Karpas-422 (cell line): Measurements from ENCODE around the gene TEX2. TPM values are rescaled to one million over a fixed set of nuclear protein-coding genes. Genes with fewer than 3 reads are reported as not detected.

Experiments
- DNase-seq: peaks from one replicate; pipeline ENCODE4 v3.0.0-alpha.2; 2015
- H2AFZ ChIP-seq: fragments of 200-600 bp; sonication (generic); 2 replicates; pipeline ENCODE4 v1.6.1; 2014; ENCODE audit warnings: antibody characterized with exemption, low read length, mixed read lengths
- H3K27ac ChIP-seq: fragments of 200-600 bp; sonication (generic); 2 replicates; pipeline ENCODE4 v1.5.1; 2014; ENCODE audit warnings: mild to moderate bottlenecking, low read length, moderate library complexity
- H3K27me3 ChIP-seq: fragments of 200-600 bp; sonication (generic); 2 replicates; pipeline ENCODE4 v1.6.1; 2014; ENCODE audit warnings: low read length, mixed read lengths
- H3K36me3 ChIP-seq: fragments of 200-600 bp; sonication (generic); 2 replicates; pipeline ENCODE4 v1.6.1; 2014; ENCODE audit warnings: low read length, mixed read lengths; ENCODE audit not compliant: insufficient read depth
- H3K4me1 ChIP-seq: fragments of 200-600 bp; sonication (generic); 2 replicates; pipeline ENCODE4 v1.6.1; 2014; ENCODE audit warnings: mild to moderate bottlenecking, low read length, mixed read lengths
- H3K4me2 ChIP-seq: fragments of 200-600 bp; sonication (generic); 2 replicates; pipeline ENCODE4 v1.6.1; 2014; ENCODE audit warnings: low read length, low read depth, mild to moderate bottlenecking; ENCODE audit not compliant: poor library complexity, severe bottlenecking
- H3K4me3 ChIP-seq: fragments of 200-600 bp; sonication (generic); 2 replicates; pipeline ENCODE4 v1.5.1; 2014; ENCODE audit warnings: mild to moderate bottlenecking, antibody characterized with exemption, low read length, mixed read lengths
- H3K79me2 ChIP-seq: fragments of 200-600 bp; sonication (generic); 2 replicates; pipeline ENCODE4 v1.6.1; 2014; ENCODE audit warnings: mild to moderate bottlenecking, low read length, mixed read lengths
- H3K9ac ChIP-seq: fragments of 200-600 bp; sonication (generic); 2 replicates; pipeline ENCODE4 v1.6.0; 2014; ENCODE audit warnings: low read length
- H3K9me2 ChIP-seq: fragments of 200-600 bp; sonication (generic), shearing (Covaris generic); replicated peaks from 2 replicates; pipeline ENCODE4 v1.6.0; 2014; ENCODE audit warnings: mild to moderate bottlenecking, low read length, moderate library complexity; ENCODE audit not compliant: insufficient read depth
- H3K9me3 ChIP-seq: fragments of 300-700, 200-600 bp; sonication (generic); 2 replicates; pipeline ENCODE4 v1.6.1; 2014; ENCODE audit warnings: low read length, mixed read lengths
- H4K20me1 ChIP-seq: fragments of 200-600 bp; sonication (generic); 2 replicates; pipeline ENCODE4 v1.6.1; 2014; ENCODE audit warnings: mild to moderate bottlenecking, antibody characterized with exemption, low read length, low read depth; ENCODE audit not compliant: insufficient read depth
- total RNA-seq: library from RNA; depleted of rRNA; stranded (reverse); fragments of >200 nt; shearing (Covaris generic); gene quantifications from 2 replicates; pipeline ENCODE4 v1.2.3, GENCODE V29; 2014; ENCODE audit warnings: low replicate concordance

The TEX2 gene
- total RNA-seq, 1 experiment from 2014 or later = 5.5 TPM

DNA sequence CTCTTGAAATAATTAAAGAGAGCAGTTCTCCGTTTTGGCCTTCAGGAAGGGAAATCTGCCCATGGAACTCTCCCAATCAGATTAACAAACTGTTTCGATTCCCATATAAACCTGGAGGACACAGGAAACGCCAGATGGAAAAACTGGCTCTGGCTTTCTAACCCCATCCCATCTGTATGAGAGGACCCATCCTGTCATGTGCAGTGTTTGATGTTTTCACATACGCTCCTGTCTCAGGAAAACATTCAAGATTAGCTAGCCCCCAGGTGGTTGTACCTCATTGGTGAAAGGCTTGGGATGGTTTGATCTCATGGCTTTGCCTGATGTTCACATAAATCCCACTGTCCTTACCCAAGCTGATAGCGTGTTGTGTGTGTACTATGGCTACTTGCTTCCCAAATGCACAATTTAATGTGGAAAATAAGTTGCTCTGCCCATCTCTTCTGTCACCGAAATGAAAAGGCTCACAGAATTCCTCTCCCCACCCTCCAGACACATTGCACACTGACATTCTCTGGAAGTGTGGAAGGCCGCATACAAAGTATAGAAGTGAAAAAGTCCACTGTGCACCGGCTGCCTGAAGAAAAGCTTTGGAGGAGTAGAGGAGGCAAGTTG is 114.9 kb downstream of the TEX2 start:
- no peak overlapping the region for H3K9ac ChIP-seq
- peak; percentile 53 for DNase-seq
- H3K79me2 ChIP-seq = peaks cover 3% of the 10 kb centered on the region; the same call in 1 of the 2 replicates
- no peaks in the 10 kb centered on the region for H3K9me3 ChIP-seq
- H3K36me3 ChIP-seq = peaks cover 10% of the 10 kb centered on the region
- no peak overlapping the region for H3K4me2 ChIP-seq
- H2AFZ ChIP-seq = no peak overlapping the region
- H3K27ac ChIP-seq = no peak overlapping the region
- H3K9me2 ChIP-seq = no peaks in the 10 kb centered on the region
- no peaks in the 10 kb centered on the region for H3K27me3 ChIP-seq
- peaks cover 9% of the 10 kb centered on the region; the same call in 1 of the 2 replicates for H4K20me1 ChIP-seq
- H3K4me1 ChIP-seq = peaks cover 16% of the 10 kb centered on the region
- H3K4me3 ChIP-seq = no peak overlapping the region

DNA sequence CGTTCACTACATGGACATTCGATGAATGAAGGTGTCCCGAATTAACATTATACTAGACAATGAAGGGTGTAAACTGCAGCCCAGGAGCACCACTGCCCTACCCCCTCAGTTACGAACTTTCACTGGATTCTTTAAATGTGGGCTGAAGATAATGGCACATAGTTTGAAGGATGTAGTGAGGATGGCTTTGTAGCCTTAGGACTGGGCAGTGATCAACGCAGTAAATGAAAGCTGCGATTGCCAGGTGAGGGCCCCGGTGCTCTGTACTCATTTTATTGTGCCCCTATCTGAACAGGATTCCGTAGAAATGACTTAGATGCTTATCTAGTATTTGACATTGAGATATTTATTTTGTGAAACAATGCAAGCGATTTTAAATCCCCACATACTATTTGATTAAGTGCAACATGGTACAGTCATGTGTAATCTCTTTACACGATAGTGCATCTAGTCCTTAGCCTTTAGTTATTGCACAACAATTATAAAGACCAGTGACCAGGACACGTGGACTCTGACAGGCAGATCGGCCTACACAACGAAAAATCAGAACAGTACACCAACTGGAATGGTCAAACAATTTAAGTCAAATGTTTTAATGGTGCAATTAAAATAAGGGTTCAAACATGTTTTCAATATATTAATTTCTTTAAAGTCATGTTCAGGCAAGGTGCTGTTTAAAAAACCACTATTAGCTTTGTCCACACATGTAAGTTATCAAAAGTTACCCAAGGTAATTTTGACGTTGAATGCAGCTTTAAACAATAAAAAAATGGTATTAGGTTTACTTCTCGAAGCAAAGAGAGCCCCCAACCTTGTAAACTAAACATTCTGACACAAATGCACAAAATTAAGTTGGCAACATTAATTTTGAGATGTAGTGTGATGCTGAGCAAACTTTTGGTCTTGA is 115.7 kb downstream of the TEX2 start:
- Histone ChIP-seq H4K20me1 (peaks cover 9% of the 10 kb centered on the region; the same call in 1 of the 2 replicates), H3K9ac (peak overlapping the region; percentile 97), H3K9me3 (no peaks in the 10 kb centered on the region), H3K79me2 (peaks cover 3% of the 10 kb centered on the region; the same call in 1 of the 2 replicates), H2AFZ (no peak overlapping the region), H3K27me3 (no peaks in the 10 kb centered on the region), H3K4me2 (peak overlapping the region; percentile 96), H3K4me3 (peak overlapping the region; percentile 99), H3K9me2 (no peaks in the 10 kb centered on the region), H3K36me3 (peaks cover 10% of the 10 kb centered on the region), H3K4me1 (peaks cover 16% of the 10 kb centered on the region), H3K27ac (peak overlapping the region; percentile 80)
- peak; percentile 70 for DNase-seq

DNA sequence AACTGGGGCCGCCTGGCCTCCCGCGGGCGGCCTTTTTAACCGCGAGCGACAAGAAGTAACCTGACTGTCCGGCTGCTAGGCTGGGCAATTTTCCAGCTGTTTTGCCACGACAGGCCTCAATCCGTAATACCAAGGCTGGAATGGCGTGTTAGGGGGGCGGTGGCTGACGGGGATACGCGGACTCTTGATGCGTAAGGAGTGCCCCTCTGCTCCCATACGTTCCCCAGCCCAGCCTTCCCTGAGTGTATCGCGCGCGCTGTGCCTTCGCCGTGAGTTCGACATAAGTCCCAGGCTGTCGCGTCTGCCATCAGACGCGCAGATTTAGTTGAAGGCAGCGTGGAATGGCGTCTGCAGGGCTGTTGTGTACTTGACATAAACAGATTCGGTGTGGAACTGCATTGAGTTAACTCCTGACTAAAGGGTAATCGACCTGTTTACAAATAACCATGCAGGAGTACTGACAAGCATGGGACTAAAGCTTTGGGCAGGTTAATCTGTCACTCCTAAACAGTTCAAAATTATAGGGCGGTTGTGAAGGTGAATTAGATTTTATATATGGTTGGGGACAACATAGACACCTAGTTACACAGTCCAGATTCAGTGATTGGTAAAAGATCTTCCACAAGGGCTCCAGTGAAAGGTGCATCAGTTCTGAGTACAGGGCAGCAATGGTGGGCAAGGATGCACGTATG is 116.5 kb downstream of the TEX2 start:
- peak overlapping the region; percentile 99 for H3K4me3 ChIP-seq

DNA sequence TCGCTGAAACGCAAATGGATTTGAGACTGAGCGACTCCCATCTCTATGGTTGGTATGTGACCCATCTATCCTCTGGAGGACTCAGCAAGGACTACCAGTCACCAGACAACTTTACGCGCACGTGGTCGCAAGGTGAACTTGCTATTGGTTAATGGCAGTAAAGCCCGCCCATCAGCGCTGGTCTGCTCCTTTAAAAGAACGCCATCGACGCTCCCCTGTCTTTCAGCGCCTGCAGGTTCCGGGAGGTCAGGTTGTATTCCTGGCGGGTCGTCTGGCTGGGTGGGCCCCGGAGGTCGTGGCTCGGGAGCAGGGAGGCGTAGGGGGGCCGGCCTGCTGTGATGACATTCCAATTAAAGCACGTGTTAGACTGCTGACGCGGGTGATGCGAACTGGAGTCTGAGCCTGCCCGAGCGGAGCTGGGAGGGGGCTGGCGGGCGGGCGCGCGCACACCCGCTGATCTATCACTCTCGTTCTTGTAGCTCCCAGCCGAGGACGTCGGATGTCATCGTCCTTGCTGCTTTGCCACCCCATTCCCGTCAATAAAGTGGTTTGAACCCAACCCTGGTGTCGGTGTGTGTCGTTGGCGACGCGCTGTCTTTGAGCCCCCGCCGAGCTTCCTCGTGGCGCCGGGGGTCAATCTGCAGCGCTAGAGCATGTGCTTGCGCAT is 117.2 kb downstream of the TEX2 start:
- Histone ChIP-seq H3K4me1 (peaks cover 16% of the 10 kb centered on the region), H3K4me3 (peak overlapping the region; percentile 99), H3K27me3 (no peaks in the 10 kb centered on the region), H4K20me1 (peaks cover 9% of the 10 kb centered on the region; the same call in 1 of the 2 replicates), H3K36me3 (peaks cover 10% of the 10 kb centered on the region), H3K4me2 (peak overlapping the region; percentile 96), H3K9ac (peak overlapping the region; percentile 97), H2AFZ (peak overlapping the region; percentile 90; the same call in 1 of the 2 replicates), H3K9me2 (no peaks in the 10 kb centered on the region), H3K27ac (peak overlapping the region; percentile 80), H3K9me3 (no peaks in the 10 kb centered on the region), H3K79me2 (peaks cover 3% of the 10 kb centered on the region; the same call in 1 of the 2 replicates)
- DNase-seq = peak; percentile 98

More for the DNA sequence above, 116.5 kb downstream of the TEX2 start:
- no peaks in the 10 kb centered on the region for H3K9me3 ChIP-seq
- peak overlapping the region; percentile 80 for H3K27ac ChIP-seq
- DNase-seq = peak; percentile 69
- peaks cover 3% of the 10 kb centered on the region; the same call in 1 of the 2 replicates for H3K79me2 ChIP-seq
- H3K27me3 ChIP-seq = no peaks in the 10 kb centered on the region
- peaks cover 16% of the 10 kb centered on the region for H3K4me1 ChIP-seq
- peaks cover 9% of the 10 kb centered on the region; the same call in 1 of the 2 replicates for H4K20me1 ChIP-seq
- peak overlapping the region; percentile 97 for H3K9ac ChIP-seq
- H2AFZ ChIP-seq = no peak overlapping the region
- H3K36me3 ChIP-seq = peaks cover 10% of the 10 kb centered on the region
- H3K4me2 ChIP-seq = peak overlapping the region; percentile 96
- H3K9me2 ChIP-seq = no peaks in the 10 kb centered on the region

DNA sequence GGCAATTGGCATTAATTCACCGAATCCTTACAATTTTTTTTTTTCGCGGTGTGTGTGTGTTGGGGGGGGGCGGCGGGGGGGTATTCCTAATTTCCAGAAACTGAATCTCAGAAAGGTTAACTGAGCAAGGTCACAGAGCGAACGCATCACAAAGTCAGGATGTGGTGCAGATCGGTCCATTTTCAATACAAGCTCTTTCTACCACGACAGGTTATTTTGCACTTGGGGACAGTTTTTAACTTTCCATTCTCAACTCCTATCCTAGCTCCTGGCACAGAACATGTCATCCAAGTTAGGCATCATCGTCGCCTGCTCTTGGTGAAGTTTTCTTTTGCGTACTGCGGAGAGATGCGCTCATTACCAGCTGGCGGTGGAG is 117.7 kb downstream of the TEX2 start:
- peak overlapping the region; percentile 90; the same call in 1 of the 2 replicates for H2AFZ ChIP-seq
- H4K20me1 ChIP-seq = peaks cover 9% of the 10 kb centered on the region; the same call in 1 of the 2 replicates
- H3K9ac ChIP-seq = peak overlapping the region; percentile 73
- no peaks in the 10 kb centered on the region for H3K27me3 ChIP-seq
- peaks cover 10% of the 10 kb centered on the region for H3K36me3 ChIP-seq
- no peaks in the 10 kb centered on the region for H3K9me2 ChIP-seq
- H3K27ac ChIP-seq = no peak overlapping the region
- H3K4me3 ChIP-seq = peak overlapping the region; percentile 99
- H3K4me2 ChIP-seq = peak overlapping the region; percentile 96
- H3K4me1 ChIP-seq = peaks cover 16% of the 10 kb centered on the region
- no peaks in the 10 kb centered on the region for H3K9me3 ChIP-seq
- no peak for DNase-seq
- peaks cover 3% of the 10 kb centered on the region; the same call in 1 of the 2 replicates for H3K79me2 ChIP-seq

DNA sequence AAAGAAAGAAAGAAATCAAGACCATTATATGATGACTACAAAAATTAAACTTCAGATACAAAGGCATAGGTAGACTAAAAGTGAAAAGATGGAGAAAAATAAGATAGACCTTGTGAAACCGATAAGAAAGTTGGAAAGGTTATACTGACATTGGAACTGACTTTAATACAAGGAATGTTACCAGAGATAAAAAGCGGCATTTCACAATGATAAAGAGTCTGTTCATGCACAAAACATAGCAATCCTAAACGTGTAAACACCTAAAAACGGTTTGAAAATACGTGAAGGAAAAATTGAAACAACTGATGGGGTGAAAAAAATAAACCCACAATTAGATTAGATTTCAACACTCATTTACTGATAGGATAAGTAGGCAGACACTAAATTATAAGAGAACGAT is 123.5 kb downstream of the TEX2 start:
- Histone ChIP-seq H3K4me2 (no peak overlapping the region), H3K4me1 (no peaks in the 10 kb centered on the region; the same call in 1 of the 2 replicates), H3K36me3 (no peaks in the 10 kb centered on the region), H3K9me3 (no peaks in the 10 kb centered on the region), H3K4me3 (no peak overlapping the region), H3K9ac (no peak overlapping the region), H3K27ac (no peak overlapping the region), H4K20me1 (no peaks in the 10 kb centered on the region), H2AFZ (no peak overlapping the region), H3K9me2 (no peaks in the 10 kb centered on the region), H3K79me2 (no peaks in the 10 kb centered on the region), H3K27me3 (no peaks in the 10 kb centered on the region)
- no peak for DNase-seq

DNA sequence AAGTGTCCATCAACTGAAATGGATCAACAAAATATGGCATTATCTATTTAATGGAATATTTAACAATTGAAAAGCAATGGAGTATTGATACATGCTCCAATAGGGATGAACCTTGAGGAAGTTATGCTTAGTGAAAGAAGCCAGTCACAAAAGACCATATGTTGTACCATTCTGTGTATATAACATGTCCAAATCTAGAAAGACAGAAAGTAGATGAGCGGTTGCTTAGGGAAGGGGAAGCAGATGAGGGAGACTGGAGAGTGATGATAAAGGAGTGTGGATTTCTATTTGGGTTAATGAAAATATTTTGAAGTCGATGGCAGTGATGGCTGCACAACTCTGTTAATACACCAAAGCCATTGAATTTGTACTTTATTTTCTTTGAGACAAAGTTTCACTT is 124.6 kb downstream of the TEX2 start:
- no peak overlapping the region for H2AFZ ChIP-seq
- H3K4me2 ChIP-seq = no peak overlapping the region
- no peak overlapping the region for H3K27ac ChIP-seq
- no peaks in the 10 kb centered on the region for H3K79me2 ChIP-seq
- no peaks in the 10 kb centered on the region for H3K36me3 ChIP-seq
- H3K9ac ChIP-seq = no peak overlapping the region
- no peak overlapping the region for H3K4me3 ChIP-seq
- no peaks in the 10 kb centered on the region for H3K27me3 ChIP-seq
- no peaks in the 10 kb centered on the region for H3K9me3 ChIP-seq
- 0 out of 2 replicates have a peak, but pooled peaks cover 2% of the 10 kb centered on the region for H4K20me1 ChIP-seq
- H3K9me2 ChIP-seq = no peaks in the 10 kb centered on the region
- no peak for DNase-seq
- no peaks in the 10 kb centered on the region for H3K4me1 ChIP-seq
